ENCODE data around the gene TWIST2. TPM values are rescaled to one million over a fixed set of nuclear protein-coding genes. Genes with fewer than 3 reads are reported as not detected.

The TWIST2 gene
- total RNA-seq, 1 donor from 2014 or later, result 18.6 TPM

DNA sequence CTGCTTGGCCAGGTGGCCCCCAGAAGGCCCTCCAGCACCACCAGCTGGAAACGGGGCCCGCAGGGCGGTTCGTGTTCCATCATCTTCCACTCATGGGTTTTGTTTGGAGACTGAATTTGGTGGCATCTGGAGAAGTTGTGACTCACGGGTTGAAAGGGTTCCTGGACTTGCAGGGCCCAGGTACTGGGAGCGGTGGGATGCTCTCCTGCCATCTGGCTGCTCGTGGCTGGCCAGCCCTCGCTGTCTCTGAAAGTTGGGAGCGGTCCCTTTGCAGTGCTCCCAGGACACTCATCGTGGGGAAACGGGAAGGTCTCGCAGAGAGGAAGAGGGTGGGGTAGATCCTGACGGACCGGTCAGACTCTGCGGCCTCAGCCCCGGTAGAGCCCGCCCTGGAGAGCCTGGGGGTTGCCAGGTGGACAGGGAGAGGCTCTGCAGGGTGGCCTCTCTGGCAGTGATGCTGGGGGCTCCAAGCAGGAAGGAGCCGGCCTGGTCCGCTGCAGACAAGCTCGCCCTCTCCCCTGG, 47.5 kb downstream of the TWIST2 start:
- peaks cover 28% of the 10 kb centered on the region for H3K4me1 Mint-ChIP-seq
- H3K36me3 Mint-ChIP-seq, result no peaks in the 10 kb centered on the region
- no peak for DNase-seq (ENCODE audit: low spot score in 2 of 2, unreplicated experiment in 2 of 2)
- peak overlapping the region; percentile 39 for H3K27ac Mint-ChIP-seq
- TF ChIP-seq, protein P1, sequence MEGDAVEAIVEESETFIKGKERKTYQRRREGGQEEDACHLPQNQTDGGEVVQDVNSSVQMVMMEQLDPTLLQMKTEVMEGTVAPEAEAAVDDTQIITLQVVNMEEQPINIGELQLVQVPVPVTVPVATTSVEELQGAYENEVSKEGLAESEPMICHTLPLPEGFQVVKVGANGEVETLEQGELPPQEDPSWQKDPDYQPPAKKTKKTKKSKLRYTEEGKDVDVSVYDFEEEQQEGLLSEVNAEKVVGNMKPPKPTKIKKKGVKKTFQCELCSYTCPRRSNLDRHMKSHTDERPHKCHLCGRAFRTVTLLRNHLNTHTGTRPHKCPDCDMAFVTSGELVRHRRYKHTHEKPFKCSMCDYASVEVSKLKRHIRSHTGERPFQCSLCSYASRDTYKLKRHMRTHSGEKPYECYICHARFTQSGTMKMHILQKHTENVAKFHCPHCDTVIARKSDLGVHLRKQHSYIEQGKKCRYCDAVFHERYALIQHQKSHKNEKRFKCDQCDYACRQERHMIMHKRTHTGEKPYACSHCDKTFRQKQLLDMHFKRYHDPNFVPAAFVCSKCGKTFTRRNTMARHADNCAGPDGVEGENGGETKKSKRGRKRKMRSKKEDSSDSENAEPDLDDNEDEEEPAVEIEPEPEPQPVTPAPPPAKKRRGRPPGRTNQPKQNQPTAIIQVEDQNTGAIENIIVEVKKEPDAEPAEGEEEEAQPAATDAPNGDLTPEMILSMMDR (IDR thresholded peaks at IDR 0.05; ENCODE audit: unreplicated experiment), result no peak
- H3K4me3 Mint-ChIP-seq, result no peak overlapping the region
- H3K9me3 Mint-ChIP-seq, result no peaks in the 10 kb centered on the region
- no peaks in the 10 kb centered on the region for H3K27me3 Mint-ChIP-seq (ENCODE audit: low read depth)

DNA sequence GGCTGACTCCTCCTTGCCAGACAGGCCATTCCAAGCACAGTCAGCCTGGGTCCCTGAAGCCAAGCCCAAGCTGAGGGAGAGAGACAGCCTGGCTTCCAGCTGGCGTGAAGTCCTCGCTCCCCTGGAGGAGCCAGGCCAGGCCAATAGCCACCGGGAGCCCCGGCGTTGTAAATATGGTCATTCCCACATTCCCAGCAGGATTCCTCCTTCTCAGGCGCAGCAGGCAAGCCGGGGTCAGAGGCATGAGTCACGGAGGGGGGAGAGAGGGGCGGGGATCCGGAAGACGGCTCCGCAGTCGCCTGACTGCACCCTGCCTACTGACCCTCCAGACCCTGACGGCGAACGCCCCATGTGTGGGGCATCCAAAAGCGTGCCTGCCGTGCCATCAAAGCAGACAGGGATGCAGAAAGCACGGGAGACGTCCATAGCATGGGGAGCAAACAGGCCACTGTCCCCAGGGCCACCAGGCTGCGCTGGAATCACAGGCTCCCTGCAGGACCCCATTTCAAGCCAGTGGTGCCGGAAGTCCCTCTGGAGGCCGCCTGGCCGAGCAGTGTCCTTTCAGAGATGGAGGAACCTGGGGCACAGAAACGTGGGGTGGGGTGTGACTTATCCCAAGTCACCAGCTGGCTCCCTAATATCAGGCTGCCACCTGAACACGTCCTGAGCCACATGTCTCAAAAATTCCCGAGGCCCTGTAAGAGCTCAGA, 48.2 kb downstream of the TWIST2 start:
- no peaks in the 10 kb centered on the region for H3K9me3 Mint-ChIP-seq
- H3K27me3 Mint-ChIP-seq (ENCODE audit: low read depth), result no peaks in the 10 kb centered on the region
- H3K4me1 Mint-ChIP-seq, result peaks cover 29% of the 10 kb centered on the region
- no peaks in the 10 kb centered on the region for H3K36me3 Mint-ChIP-seq
- H3K27ac Mint-ChIP-seq, result peak overlapping the region; percentile 59
- TF ChIP-seq, protein P1 (IDR thresholded peaks at IDR 0.05; ENCODE audit: unreplicated experiment), result no peak
- no peak for DNase-seq (ENCODE audit: low spot score in 2 of 2, unreplicated experiment in 2 of 2)
- H3K4me3 Mint-ChIP-seq, result no peak overlapping the region

DNA sequence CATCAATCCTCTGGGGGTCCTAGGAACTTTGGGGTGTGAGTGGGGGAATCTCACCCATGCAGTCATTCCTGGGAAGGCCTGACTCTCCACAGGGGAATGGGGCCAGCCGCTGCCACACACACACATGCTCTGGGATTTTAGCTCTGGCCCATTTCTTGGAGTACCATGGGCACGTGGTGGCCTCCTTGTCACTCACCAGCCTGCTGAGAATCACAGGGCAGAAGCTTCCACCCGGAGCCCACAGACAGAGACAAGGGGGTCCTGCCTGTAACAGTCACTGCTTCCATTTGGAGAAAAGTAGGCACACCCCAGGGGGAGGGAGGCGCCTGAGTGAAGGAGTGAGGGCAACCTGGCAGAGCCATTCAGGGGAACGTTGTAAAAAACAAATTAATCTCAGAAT, 48.8 kb downstream of the TWIST2 start:
- H3K9me3 Mint-ChIP-seq, result no peaks in the 10 kb centered on the region
- H3K27me3 Mint-ChIP-seq (ENCODE audit: low read depth), result no peaks in the 10 kb centered on the region
- peak overlapping the region; percentile 9 for H3K27ac Mint-ChIP-seq
- DNase-seq (ENCODE audit: low spot score in 2 of 2, unreplicated experiment in 2 of 2), result no peak
- H3K4me1 Mint-ChIP-seq, result peaks cover 30% of the 10 kb centered on the region
- TF ChIP-seq, protein P1 (IDR thresholded peaks at IDR 0.05; ENCODE audit: unreplicated experiment), result no peak
- H3K4me3 Mint-ChIP-seq, result no peak overlapping the region
- H3K36me3 Mint-ChIP-seq, result no peaks in the 10 kb centered on the region

DNA sequence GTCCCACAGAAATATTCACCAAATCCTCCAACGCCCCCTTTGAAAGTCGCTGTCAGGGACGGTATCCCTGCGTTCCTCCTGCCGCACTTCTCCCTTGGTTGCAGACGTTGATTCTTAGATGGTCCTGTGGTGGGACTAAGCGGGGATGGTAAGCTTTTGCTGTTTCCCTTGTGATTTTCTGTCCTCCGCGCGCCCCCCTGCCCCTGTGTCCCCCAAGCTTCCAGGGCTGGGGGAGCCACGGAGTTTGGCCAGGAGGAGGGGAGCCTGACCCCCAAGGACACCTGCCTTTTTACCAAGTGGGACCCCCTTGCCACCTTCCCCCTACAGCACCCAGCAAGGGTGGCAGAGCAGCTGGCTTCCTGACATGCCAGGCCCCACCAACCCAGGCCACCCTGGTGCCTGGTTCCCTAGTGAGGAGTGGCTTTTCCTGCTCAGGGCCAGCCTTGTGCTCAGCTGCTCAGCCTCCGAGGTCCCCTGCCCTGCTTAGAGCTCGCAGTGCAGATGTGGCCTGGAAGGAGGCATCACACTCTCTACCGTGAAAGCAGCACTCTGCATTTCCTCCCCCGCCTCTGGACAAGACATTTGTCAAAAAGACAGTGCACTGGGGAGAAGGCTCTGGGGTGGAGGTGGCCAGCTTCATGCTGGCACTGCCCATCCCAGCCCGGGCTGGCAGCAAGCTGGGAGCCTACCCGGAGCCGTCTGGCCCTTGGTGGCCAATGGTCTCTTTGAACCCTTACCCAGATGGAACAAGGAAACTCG, 49.4 kb downstream of the TWIST2 start:
- Mint-ChIP-seq H3K27ac (no peak overlapping the region), H3K4me1 (peaks cover 30% of the 10 kb centered on the region), H3K36me3 (no peaks in the 10 kb centered on the region), H3K27me3 (ENCODE audit: low read depth) (no peaks in the 10 kb centered on the region), H3K9me3 (no peaks in the 10 kb centered on the region), H3K4me3 (no peak overlapping the region)
- no peak for DNase-seq (ENCODE audit: low spot score in 2 of 2, unreplicated experiment in 2 of 2)
- TF ChIP-seq, protein P1 (IDR thresholded peaks at IDR 0.05; ENCODE audit: unreplicated experiment), result no peak

DNA sequence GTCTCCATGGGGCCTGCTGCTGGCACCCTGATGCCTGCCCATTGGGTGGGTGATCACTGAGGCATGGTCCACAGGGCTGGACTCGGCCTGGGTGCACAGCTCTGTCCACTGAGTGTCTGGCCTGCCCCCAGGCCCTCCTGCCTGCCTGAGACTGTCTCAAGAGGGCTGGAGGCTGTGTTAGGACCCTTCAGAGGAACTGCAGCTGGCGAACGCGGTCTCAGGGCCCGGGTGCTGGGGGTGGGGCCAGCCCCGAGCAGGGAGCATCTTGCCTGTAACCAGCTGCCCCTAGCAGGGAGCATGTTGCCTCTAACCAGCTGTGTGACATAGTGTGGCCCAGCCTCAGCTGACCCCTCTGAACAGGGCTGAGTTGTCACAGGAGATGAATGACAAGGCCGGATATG, 50.0 kb downstream of the TWIST2 start:
- Mint-ChIP-seq H3K4me1 (peaks cover 30% of the 10 kb centered on the region), H3K9me3 (no peaks in the 10 kb centered on the region), H3K4me3 (no peak overlapping the region), H3K27ac (no peak overlapping the region), H3K27me3 (ENCODE audit: low read depth) (no peaks in the 10 kb centered on the region), H3K36me3 (no peaks in the 10 kb centered on the region)
- no peak for DNase-seq (ENCODE audit: low spot score in 2 of 2, unreplicated experiment in 2 of 2)
- TF ChIP-seq, protein P1 (IDR thresholded peaks at IDR 0.05; ENCODE audit: unreplicated experiment), result no peak
